Measurements from ENCODE around the gene PARD3.

- TF ChIP-seq CTCF (IDR thresholded peaks at IDR 0.05; ENCODE audit: poor library complexity) (no peak), EZH2 (IDR thresholded peaks at IDR 0.05; ENCODE audit: borderline replicate concordance) (no peak)
Measured at GRCh38 chr10:34177445-34177844, 637.7 kb downstream of the PARD3 start.
